ENCODE measurements around the gene UGT2A3.

The UGT2A3 gene

DNA sequence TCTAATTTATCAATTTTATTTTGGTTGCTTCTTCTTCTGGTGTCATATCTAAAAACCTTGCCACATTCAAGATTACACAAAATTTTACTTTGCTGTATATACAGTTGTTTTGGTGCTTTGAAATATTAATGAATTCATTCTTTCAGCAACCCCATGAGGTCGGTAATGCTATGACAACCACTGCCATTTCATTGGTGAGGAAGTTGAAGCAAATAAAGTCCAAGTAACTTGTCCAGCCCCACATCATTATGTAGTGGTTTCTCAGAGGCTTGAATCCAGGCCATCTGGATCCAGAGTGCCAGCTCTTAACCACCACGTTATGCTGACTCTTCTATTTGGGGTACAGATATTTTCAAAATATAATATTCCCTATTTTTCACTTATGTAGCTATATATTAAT lies 42.2 kb downstream of the UGT2A3 start:
- no peak for DNase-seq

DNA sequence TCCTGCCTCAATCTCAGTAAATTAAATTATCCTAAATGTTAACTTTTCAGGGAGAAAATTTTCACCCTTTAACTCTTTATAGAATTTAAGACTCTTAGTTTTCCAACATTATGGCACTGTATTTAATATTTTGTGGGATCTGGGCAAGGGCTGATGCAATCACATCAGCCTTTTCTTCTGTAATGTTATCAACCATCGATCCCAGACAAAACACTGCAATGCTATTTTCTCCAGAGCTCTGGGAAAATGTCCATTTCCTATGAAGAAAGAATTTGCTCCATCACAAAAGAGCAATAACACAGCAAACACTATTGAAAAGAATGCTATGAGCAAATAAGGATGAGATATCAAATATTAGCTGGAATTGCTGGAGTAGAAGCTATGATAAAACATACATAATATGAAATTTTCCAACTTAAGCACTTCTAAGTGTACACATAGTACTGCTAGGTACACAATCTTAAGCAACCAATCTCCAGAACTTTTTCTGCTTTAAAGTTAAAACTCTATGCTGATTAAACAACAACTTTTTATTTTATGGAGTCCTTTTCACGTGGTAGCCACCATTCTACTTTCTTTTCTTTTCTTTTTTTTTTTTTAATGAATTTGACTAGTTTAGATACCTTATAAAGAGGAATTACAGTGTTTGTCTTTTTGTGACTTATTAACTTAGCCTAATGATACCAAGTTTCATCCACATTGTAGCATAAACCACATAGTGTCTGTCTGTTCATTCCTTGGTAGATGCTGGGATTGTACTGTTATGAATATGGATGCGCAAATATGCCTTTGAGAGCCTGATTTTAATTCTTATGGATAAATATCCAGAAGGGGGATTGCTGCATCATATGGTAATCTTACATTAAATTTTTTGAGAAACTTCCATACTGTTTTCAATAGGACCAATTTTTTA lies 43.6 kb downstream of the UGT2A3 start:
- no peak for DNase-seq

DNA sequence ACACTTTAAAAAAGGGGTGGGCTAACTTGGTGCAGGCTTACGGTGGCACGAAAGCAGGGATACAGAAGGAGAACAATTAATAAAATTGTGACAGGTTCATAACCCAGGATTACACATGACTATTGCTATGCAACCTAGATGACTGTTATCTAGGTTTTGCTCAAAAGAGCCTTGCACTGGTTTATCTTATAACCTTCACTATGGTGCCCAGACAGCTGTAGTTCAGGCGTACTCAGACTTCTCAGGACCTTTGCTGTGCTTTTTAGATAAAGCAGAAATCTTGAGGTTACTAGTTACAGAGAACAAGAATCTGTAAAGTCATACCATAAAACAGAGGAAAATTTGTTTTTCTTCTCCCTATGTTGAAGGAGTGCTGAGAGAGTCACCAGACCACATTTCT lies 44.4 kb downstream of the UGT2A3 start:
- no peak for DNase-seq

- DNase-seq, result no peak
These were observed 44.8 kb downstream of the UGT2A3 start for GRCh38 chr4:68906780-68907137.

DNA sequence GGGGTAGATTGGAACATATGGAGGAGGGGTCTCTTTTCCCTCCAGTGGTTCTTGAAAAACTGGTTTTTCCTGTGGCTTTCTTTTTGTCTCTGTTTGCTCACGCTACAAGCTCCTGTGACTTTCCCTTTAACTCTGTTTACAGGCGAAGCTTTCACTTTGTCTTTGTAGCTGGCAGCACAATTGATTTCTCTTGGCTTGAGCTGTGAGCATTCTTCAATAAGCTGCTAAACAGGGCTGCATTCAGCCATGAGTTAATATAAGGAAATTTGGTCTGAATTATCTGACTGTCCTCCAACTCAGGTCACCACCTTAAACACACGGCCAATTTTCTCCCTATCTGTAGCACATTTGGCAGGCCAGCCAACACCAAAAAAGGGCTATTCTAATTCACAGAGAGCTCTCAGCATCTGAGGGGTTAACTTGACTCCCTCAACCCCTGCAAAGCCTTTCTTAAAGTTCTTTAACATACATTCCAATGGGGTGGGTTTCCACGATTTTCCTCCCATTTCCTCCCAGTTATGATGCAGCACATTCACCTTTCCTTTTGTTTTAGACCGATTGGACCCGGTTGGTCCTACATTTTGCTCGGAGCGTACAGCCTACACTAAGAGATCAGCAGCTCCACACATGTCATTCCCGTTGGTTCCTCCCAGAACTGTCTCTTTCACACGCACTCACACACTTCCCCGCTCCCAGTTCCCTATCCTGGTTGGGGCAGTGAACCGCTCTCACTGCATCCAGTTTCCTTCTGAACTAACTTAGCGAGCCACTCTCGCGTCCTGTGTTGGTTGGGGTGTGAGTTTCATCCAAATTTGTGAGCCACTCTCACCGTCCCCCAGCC lies 45.4 kb downstream of the UGT2A3 start:
- no peak for DNase-seq

DNA sequence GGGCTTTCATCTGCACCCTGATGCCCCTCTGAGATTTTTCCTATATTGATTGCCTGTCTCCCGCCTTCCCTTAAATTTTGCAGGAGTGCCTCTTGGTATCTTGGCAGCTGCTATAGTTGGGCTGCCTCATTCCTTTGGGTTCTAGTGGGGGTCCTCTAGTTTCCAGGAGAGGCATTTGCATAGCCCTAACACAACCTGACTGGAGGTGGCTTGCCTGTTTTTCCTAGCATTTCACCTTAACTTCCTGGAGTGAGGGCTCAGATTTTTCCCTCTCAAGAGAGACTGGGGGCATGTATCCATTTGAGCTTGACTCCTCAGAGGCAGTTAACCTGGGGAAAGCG lies 46.0 kb downstream of the UGT2A3 start:
- DNase-seq, result no peak

DNA sequence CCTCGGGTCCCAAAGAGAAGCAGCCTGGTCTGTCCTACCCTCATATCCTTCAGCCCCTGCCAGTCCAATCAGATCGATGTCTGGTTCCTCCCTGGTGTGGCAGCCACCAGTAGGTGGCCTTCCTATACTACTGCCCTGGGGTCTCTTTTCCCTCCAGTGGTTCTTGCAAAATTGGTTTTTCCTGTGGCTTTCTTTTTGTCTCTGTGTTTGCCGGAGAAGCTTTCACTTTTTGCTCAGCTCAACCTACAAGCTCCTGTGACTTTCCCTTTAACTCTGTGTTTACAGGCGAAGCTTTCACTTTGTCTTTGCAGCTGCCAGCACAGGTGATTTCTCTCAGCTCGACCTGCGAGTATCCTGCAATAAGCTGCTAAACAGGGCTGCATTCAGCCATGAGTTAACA lies 46.8 kb downstream of the UGT2A3 start:
- no peak for DNase-seq

DNA sequence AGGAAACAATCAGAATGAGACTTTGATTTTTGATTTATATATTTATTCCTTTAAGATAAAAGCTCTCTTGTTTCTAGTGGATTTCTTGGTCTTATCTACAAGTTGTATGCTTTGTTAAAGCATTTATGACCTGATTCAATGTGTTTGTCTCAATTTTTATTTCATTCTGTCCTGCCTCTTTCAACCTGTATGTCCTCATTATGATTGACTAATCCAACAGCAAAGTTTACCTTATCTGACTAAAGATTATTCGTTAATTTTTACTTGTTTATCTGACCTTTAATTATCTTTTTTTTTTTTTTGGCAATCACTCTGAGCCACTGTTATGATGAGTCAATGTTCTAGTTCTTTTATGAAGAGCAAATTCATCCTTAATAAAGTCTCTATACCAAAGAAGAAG lies 54.9 kb downstream of the UGT2A3 start:
- no peak for DNase-seq

DNA sequence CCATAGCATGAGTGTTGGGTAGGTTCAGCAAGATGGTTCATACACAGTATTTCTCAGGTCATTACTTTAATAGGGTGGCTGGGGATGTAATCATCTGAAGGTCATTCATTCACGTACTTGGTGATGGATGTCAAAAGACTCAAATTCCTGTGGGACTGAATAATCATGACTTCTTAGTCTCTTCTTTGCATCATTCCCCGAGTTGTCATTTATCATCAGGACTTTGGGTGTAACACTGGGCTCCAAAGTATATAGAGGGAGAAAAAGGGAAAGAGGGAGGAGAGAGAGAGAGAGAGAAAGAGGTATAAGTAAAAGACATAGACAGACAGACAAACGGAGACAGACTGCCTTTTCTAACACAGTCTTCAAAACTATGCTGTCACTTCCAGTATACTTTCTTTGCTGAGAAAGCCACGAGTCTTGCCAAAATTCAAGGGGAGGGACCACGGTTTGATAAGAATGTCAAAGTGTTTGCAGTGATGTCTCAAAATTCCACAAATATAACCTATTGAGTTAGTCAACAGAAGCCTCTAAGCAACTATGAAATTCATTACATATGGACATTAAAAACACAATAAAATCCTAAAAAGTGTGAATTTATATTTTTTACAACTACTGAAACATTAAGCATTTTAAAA lies 55.9 kb downstream of the UGT2A3 start:
- DNase-seq, result no peak

GRCh38 chr4:68892861-68893260 lies 58.7 kb downstream of the UGT2A3 start:
- no peak for DNase-seq

GRCh38 chr4:68891678-68892077 lies 59.9 kb downstream of the UGT2A3 start:
- no peak for DNase-seq

- DNase-seq, result no peak
These were observed 66.1 kb downstream of the UGT2A3 start for GRCh38 chr4:68885545-68885944.

- no peak for DNase-seq
These were observed 67.7 kb downstream of the UGT2A3 start for GRCh38 chr4:68883870-68884269.
